HEK293 (cell line): ENCODE measurements around the gene CTBP1.

Experiments used
- CTCF ChIP-seq: fragments of 450-650 bp; formaldehyde crosslinking; IDR thresholded peaks from 2 replicates; pipeline ENCODE4 v1.5.1; 2016; ENCODE audit warnings: missing biosample characterization, missing genetic modification characterization
- GLIS1 ChIP-seq: fragments of 450-650 bp; formaldehyde crosslinking; IDR thresholded peaks from 2 replicates; pipeline ENCODE4 v1.5.1; 2016; ENCODE audit warnings: missing biosample characterization, missing genetic modification characterization
- OSR2 ChIP-seq: fragments of 450-650 bp; formaldehyde crosslinking; IDR thresholded peaks from 2 replicates; pipeline ENCODE4 v1.5.1; 2016; ENCODE audit warnings: missing biosample characterization, missing genetic modification characterization
- ZBTB8A ChIP-seq: fragments of 450-650 bp; formaldehyde crosslinking; IDR thresholded peaks from 2 replicates; pipeline ENCODE4 v1.5.1; 2016; ENCODE audit warnings: missing biosample characterization, missing genetic modification characterization
- ZNF157 ChIP-seq: fragments of 450-650 bp; formaldehyde crosslinking; IDR thresholded peaks from 2 replicates; pipeline ENCODE4 v1.5.1; 2016; ENCODE audit warnings: missing biosample characterization, missing genetic modification characterization
- ZNF211 ChIP-seq: fragments of 450-650 bp; formaldehyde crosslinking; IDR thresholded peaks from 2 replicates; pipeline ENCODE4 v1.5.1; 2016; ENCODE audit warnings: low read depth, missing biosample characterization, missing genetic modification characterization
- ZNF311 ChIP-seq: fragments of 450-650 bp; formaldehyde crosslinking; IDR thresholded peaks from 2 replicates; pipeline ENCODE4 v1.5.1; 2017; ENCODE audit warnings: missing biosample characterization, missing genetic modification characterization, borderline replicate concordance
- ZNF473 ChIP-seq: fragments of 450-650 bp; formaldehyde crosslinking; IDR thresholded peaks from 2 replicates; pipeline ENCODE4 v1.5.1; 2017; ENCODE audit warnings: missing biosample characterization, missing genetic modification characterization
- ZNF707 ChIP-seq: fragments of 450-650 bp; formaldehyde crosslinking; IDR thresholded peaks from 2 replicates; pipeline ENCODE4 v1.5.1; 2016; ENCODE audit warnings: missing biosample characterization, missing genetic modification characterization
- ZNF776 ChIP-seq: fragments of 450-650 bp; formaldehyde crosslinking; IDR thresholded peaks from 2 replicates; pipeline ENCODE4 v1.5.0; 2017; ENCODE audit warnings: missing biosample characterization, missing genetic modification characterization, borderline replicate concordance
- ZNF792 ChIP-seq: fragments of 450-650 bp; formaldehyde crosslinking; IDR thresholded peaks from 2 replicates; pipeline ENCODE4 v1.5.1; 2016; ENCODE audit warnings: missing biosample characterization, missing genetic modification characterization
- TF ChIP-seq, protein P1 (sequence below): fragments of 450-650 bp; formaldehyde crosslinking; optimal IDR thresholded peaks from 2 replicates; pipeline ENCODE3; 2016; ENCODE audit warnings: missing biosample characterization, mild to moderate bottlenecking, missing genetic modification characterization

DNA sequence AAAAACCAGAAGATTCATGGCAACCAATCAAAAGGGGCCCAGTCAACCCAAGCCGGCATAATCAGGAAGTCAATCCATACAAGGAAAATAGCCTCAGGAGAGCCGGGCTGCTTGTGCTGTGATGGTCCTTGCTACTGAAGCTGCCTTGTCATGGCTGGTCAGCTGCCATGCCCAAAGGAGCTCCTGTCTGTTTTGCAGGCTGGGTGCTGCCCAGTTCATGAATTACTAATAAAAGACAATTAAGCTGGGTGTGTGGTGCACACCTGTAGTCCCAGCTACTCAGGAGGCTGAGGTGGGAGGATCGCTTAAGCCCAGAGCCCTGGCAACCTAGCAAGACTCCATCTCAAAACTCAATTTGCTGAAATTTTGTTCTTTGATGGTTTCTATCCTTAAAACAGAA is 16.0 kb upstream of the CTBP1 start:
- TF ChIP-seq CTCF (tag by site-specific recombination) (no peak), ZNF473 (tag by site-specific recombination) (no peak), ZNF776 (tag by site-specific recombination) (no peak), ZNF157 (no peak), ZNF311 (tag by site-specific recombination) (no peak), OSR2 (tag by site-specific recombination) (no peak), ZNF211 (tag by site-specific recombination) (no peak), ZNF707 (no peak), ZNF792 (tag by site-specific recombination) (no peak), ZBTB8A (tag by site-specific recombination) (no peak), GLIS1 (no peak)
- TF ChIP-seq, protein P1, sequence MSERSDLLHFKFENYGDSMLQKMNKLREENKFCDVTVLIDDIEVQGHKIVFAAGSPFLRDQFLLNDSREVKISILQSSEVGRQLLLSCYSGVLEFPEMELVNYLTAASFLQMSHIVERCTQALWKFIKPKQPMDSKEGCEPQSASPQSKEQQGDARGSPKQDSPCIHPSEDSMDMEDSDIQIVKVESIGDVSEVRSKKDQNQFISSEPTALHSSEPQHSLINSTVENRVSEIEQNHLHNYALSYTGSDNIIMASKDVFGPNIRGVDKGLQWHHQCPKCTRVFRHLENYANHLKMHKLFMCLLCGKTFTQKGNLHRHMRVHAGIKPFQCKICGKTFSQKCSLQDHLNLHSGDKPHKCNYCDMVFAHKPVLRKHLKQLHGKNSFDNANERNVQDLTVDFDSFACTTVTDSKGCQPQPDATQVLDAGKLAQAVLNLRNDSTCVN (tag by site-specific recombination): no peak
